IPS DF 4.7 (cell line): ENCODE measurements around the gene SPATS2L.

Source experiments
- DNase-seq: peaks from one replicate; pipeline ENCODE4 v3.0.0-alpha.2; 2013; ENCODE audit warnings: low spot score; ENCODE audit errors: extremely low read depth

SPATS2L gene

GRCh38 chr2:200408428-200409316, 102.2 kb downstream of the SPATS2L start:
- DNase-seq, result no peak

- DNase-seq, result no peak
These were observed 105.3 kb downstream of the SPATS2L start for GRCh38 chr2:200411831-200412230.

GRCh38 chr2:200414367-200414766, 107.9 kb downstream of the SPATS2L start:
- DNase-seq, result no peak

GRCh38 chr2:200415455-200415854, 109.0 kb downstream of the SPATS2L start:
- no peak for DNase-seq

GRCh38 chr2:200416878-200417277, 110.4 kb downstream of the SPATS2L start:
- no peak for DNase-seq

- DNase-seq, result no peak
These were observed 110.9 kb downstream of the SPATS2L start for GRCh38 chr2:200417366-200417765.

GRCh38 chr2:200418399-200418798, 111.9 kb downstream of the SPATS2L start:
- DNase-seq, result no peak

- no peak for DNase-seq
These were observed 112.8 kb downstream of the SPATS2L start for GRCh38 chr2:200419325-200419724.

- DNase-seq, result no peak
These were observed 114.8 kb downstream of the SPATS2L start for GRCh38 chr2:200421270-200421669.

- DNase-seq, result no peak
These were observed 115.6 kb downstream of the SPATS2L start for GRCh38 chr2:200422071-200422470.

GRCh38 chr2:200422532-200423261, 116.2 kb downstream of the SPATS2L start:
- DNase-seq, result no peak

GRCh38 chr2:200423541-200423940, 117.0 kb downstream of the SPATS2L start:
- DNase-seq, result no peak

GRCh38 chr2:200425026-200425821, 118.7 kb downstream of the SPATS2L start:
- no peak for DNase-seq

- DNase-seq, result no peak
These were observed 120.3 kb downstream of the SPATS2L start for GRCh38 chr2:200426754-200427153.

- DNase-seq, result no peak
These were observed 122.6 kb downstream of the SPATS2L start for GRCh38 chr2:200428961-200429665.

- no peak for DNase-seq
These were observed 123.5 kb downstream of the SPATS2L start for GRCh38 chr2:200430017-200430416.

GRCh38 chr2:200431996-200432705, 125.7 kb downstream of the SPATS2L start:
- no peak for DNase-seq

- no peak for DNase-seq
These were observed 128.9 kb downstream of the SPATS2L start for GRCh38 chr2:200435379-200435778.

GRCh38 chr2:200438251-200438650, 131.8 kb downstream of the SPATS2L start:
- no peak for DNase-seq

- no peak for DNase-seq
These were observed 132.4 kb downstream of the SPATS2L start for GRCh38 chr2:200438846-200439245.
